Sigmoid colon (tissue), 4 donors: Measurements from ENCODE around the gene MRPL55.

Experiments
- CTCF ChIP-seq, 4 experiments: fragments of 450-650 bp in 3 of 4; fragments of 200-600 bp in 1 of 4; IDR thresholded peaks; one replicate each; pipeline ENCODE4 v1.5.1; 2016 to 2019; ENCODE audit warnings: antibody characterized with exemption in 4 of 4, mild to moderate bottlenecking in 3 of 4, moderate library complexity in 2 of 4
- EP300 ChIP-seq, 4 donors: sonication (generic); formaldehyde crosslinking; IDR thresholded peaks; one replicate each; pipeline ENCODE4 v1.6.1; 2017; ENCODE audit warnings: antibody characterized with exemption in 4 of 4
- POLR2A ChIP-seq, 2 donors: fragments of 450-650 bp; IDR thresholded peaks; one replicate each; pipeline ENCODE4 v1.6.1; 2016; ENCODE audit warnings: antibody characterized with exemption in 2 of 2, mild to moderate bottlenecking in 2 of 2, moderate library complexity in 2 of 2
- POLR2AphosphoS5 ChIP-seq, 4 donors: sonication (generic); formaldehyde crosslinking; IDR thresholded peaks; one replicate each; pipeline ENCODE4 v1.6.1; 2017; ENCODE audit warnings: antibody characterized with exemption in 4 of 4

- TF ChIP-seq CTCF (IDR thresholded peaks at IDR 0.05), result no peak
- no peak for TF ChIP-seq POLR2AphosphoS5 (IDR thresholded peaks at IDR 0.05)
- TF ChIP-seq POLR2A (IDR thresholded peaks at IDR 0.05), result no peak
- no peak for TF ChIP-seq EP300 (IDR thresholded peaks at IDR 0.05)
Observed at GRCh38 chr1:228131766-228132165, 22.7 kb upstream of the MRPL55 start.
